ENCODE results near the gene SPOCK2.

SPOCK2 gene

DNA sequence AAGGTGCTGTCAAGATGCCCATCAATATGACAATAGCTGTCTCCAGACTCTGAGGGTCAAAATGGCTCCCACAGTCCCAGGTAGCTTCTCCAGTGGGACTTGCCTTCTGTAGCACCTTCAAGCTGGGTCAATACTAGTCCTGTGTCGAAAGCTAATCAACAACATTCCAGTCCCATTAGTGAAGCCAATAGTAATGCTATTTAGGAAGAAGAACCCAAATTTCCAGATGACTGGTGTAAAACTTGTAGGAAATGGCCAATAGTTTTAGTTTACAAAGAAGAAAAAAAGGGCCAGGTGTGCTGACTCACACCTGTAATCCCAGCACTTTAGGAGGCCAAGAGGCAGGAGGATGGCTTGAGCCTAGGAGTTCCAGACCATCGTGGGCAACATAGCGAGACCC lies 2.0 kb upstream of the SPOCK2 start:
- TF ChIP-seq, protein P1, sequence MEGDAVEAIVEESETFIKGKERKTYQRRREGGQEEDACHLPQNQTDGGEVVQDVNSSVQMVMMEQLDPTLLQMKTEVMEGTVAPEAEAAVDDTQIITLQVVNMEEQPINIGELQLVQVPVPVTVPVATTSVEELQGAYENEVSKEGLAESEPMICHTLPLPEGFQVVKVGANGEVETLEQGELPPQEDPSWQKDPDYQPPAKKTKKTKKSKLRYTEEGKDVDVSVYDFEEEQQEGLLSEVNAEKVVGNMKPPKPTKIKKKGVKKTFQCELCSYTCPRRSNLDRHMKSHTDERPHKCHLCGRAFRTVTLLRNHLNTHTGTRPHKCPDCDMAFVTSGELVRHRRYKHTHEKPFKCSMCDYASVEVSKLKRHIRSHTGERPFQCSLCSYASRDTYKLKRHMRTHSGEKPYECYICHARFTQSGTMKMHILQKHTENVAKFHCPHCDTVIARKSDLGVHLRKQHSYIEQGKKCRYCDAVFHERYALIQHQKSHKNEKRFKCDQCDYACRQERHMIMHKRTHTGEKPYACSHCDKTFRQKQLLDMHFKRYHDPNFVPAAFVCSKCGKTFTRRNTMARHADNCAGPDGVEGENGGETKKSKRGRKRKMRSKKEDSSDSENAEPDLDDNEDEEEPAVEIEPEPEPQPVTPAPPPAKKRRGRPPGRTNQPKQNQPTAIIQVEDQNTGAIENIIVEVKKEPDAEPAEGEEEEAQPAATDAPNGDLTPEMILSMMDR (IDR thresholded peaks at IDR 0.05; ENCODE audit: low read depth, low read length, missing control alignments), result no peak
- in situ Hi-C loops (cut with HindIII; ENCODE audit: low sequenced_read_pairs), result no loop called here
- H3K4me3 ChIP-seq (ENCODE audit: low read depth, low read length), result no peak overlapping the region
- no peak for DNase-seq (ENCODE audit: low read depth)

DNA sequence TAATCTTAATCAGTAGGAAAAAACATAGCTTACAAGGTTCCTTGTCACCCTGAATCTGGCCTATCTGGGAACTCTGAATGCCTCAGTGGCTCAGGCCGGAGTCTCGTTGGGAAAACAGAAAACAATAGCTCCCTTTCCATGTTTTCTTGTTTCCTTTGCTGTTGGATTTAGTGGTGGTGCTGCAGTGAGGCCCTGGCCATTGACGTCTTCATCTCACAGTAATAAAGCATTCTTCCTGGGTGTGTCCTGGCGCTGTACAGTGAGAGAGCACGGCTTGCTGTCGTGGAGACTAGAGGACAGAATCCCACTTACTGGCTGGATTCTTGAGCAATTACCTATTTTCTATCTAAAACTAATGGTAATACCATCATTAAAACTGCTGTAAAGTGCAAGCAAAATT lies 1.3 kb upstream of the SPOCK2 start:
- no peak overlapping the region for H3K4me3 ChIP-seq (ENCODE audit: low read depth, low read length)
- no peak for DNase-seq (ENCODE audit: low read depth)
- in situ Hi-C loops (cut with HindIII; ENCODE audit: low sequenced_read_pairs), result no loop called here
- TF ChIP-seq, protein P1 (IDR thresholded peaks at IDR 0.05; ENCODE audit: low read depth, low read length, missing control alignments), result no peak

DNA sequence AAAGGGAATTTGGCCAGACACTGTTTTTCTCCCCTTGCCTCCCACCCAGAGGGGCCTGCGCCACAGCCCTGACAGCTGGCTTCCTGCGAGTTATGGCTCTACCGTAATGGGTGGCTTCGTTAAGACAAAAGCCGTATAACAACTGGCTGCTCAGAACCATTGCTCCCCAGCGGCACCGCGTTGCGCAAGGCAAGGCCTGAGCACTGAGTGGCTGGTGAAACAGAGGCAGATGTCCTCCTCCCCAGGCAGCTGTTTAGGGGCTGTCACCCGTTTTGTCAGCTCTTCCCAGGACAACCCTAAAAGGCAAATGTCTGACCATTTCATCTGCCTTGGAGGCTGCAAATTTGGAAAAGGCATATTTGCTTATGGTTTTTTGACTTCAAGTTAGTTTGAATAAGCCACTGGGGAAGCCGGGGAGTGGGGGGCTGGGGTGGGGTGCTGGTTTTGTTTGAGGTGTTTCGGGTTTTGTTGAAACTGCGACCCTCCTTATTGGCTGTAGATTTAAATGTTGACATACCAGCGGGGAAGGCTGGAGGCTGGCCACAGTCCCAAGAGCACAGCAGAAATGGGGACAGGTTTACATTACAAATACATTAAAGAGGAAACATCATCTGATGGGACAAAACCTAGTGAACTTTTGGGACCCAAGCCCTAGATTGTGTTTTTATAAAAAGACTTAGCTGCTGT lies 681 bp upstream of the SPOCK2 start:
- in situ Hi-C loops (cut with HindIII; ENCODE audit: low sequenced_read_pairs), result no loop called here
- DNase-seq (ENCODE audit: low read depth), result no peak
- TF ChIP-seq, protein P1 (IDR thresholded peaks at IDR 0.05; ENCODE audit: low read depth, low read length, missing control alignments), result no peak
- no peak overlapping the region for H3K4me3 ChIP-seq (ENCODE audit: low read depth, low read length)

DNA sequence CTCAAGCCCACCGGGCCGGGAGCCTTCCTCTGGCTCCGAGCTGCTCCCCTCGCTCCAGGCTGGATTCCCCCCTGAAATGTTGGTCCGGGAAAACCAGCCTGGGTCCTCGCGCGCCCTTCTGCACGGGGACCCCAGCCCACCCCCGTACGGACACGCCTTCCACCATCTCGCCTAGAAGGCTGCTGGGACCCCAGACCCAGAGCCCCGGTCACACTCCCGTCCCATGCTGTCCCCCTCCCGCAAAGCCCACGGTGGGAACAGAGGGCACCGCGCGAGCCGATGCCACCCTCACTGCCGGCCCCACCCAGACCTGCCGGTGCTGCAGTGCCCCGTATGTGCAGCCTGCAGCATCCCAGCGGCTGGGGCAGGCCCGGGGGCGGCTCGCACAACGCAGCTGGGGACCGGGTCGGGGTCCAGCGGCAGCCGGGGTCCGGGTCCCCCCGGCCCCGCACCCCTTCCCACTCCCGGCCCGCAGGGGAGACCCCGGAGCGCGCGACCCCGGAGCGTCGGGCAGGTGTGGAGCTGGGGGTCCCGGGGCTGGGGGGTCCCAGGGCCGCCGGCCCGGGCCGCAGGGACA lies 871 bp downstream of the SPOCK2 start:
- H3K4me3 ChIP-seq (ENCODE audit: low read depth, low read length), result peak overlapping the region; percentile 21
- DNase-seq (ENCODE audit: low read depth), result no peak
- TF ChIP-seq, protein P1 (IDR thresholded peaks at IDR 0.05; ENCODE audit: low read depth, low read length, missing control alignments), result no peak
- in situ Hi-C loops (cut with HindIII; ENCODE audit: low sequenced_read_pairs), result no loop called here

DNA sequence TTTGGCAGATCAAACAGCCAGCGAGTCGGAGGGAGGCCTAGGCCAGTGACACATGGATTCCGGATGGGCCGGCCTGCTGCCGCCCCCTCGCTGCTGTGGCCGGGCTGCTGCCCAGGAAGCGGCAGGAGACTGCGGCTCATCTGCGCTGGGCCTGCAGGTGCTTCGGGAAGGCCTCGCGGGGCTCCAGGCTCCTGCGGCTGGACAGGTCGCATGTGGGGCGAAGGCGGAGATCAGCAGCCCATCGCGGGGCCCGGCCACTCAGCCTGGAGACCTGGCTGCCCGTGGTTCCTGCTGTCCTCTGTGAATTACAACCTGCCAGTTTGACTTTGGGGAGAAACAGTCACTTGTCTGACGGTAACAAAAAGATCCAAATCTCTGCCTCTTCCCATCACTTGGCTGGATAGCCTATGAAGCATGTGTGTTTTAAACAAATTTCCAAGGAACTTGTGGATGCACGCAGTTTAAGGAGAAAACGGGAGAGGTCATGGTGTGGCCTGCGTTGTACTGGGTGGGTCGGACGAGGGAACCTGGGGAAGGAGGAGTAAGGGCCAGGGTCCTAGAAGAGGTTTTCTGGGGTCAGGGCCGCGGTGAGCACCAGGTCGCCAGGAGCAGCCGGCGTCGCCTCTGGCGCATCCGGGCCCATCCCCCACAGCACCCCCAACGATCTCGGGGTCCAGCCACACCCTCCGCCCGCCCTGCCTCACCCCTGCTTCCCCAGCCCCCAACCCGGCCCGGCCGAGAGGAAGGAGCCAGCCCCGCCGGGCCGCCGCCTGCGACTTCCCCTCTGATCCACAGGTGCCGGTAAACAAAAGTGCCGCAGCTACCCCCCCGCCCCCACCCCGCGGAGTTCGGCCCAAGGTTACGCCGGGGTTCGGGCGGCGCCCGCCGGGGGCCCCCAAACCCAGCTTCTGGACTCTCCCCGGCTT lies 1.6 kb downstream of the SPOCK2 start:
- TF ChIP-seq, protein P1 (IDR thresholded peaks at IDR 0.05; ENCODE audit: low read depth, low read length, missing control alignments), result no peak
- DNase-seq (ENCODE audit: low read depth), result no peak
- in situ Hi-C loops (cut with HindIII; ENCODE audit: low sequenced_read_pairs), result no loop called here
- no peak overlapping the region for H3K4me3 ChIP-seq (ENCODE audit: low read depth, low read length)

DNA sequence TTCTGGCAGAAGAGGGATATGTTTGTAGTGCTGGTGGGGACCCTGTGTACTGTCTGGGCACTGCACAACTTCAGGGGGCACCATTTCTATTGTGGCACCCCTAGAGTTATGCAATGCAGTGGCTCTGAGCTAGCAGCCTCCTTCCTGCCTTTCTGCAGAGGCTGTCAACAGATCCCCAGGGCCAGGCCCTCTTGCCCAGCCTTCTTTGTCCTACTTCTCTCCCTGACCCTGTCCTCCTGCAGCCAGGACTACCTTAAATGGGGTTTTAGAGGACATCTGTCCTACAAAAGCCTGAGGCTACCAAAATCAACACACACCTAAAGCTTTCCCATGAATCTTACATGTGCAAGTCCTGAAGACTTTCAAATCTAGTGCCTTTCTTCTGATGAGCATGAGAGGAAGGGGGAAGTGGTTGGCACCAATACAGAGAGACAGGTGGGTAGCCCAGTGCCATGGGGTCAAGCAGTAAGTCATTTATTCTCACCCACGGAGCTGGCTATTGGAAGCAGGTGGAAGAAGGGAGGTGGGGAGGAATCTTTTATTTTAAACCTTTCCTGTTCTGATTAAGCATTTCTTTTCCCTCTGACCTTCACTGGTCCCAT lies 2.4 kb downstream of the SPOCK2 start:
- H3K4me3 ChIP-seq (ENCODE audit: low read depth, low read length), result no peak overlapping the region
- in situ Hi-C loops (cut with HindIII; ENCODE audit: low sequenced_read_pairs), result no loop called here
- TF ChIP-seq, protein P1 (IDR thresholded peaks at IDR 0.05; ENCODE audit: low read depth, low read length, missing control alignments), result no peak
- no peak for DNase-seq (ENCODE audit: low read depth)
